NCI-H2107 (cell line): ENCODE results near the gene PCGF1.
"Not testable (repeated sequence)": the region's sequence is repeated elsewhere in the genome, so short reads cannot be mapped to it uniquely, and the experiment has no call there.

Experiments used
- DNase-seq: peaks from one replicate; lab custom pipeline; 2025; lab: John Stamatoyannopoulos, UW

PCGF1 gene

DNA sequence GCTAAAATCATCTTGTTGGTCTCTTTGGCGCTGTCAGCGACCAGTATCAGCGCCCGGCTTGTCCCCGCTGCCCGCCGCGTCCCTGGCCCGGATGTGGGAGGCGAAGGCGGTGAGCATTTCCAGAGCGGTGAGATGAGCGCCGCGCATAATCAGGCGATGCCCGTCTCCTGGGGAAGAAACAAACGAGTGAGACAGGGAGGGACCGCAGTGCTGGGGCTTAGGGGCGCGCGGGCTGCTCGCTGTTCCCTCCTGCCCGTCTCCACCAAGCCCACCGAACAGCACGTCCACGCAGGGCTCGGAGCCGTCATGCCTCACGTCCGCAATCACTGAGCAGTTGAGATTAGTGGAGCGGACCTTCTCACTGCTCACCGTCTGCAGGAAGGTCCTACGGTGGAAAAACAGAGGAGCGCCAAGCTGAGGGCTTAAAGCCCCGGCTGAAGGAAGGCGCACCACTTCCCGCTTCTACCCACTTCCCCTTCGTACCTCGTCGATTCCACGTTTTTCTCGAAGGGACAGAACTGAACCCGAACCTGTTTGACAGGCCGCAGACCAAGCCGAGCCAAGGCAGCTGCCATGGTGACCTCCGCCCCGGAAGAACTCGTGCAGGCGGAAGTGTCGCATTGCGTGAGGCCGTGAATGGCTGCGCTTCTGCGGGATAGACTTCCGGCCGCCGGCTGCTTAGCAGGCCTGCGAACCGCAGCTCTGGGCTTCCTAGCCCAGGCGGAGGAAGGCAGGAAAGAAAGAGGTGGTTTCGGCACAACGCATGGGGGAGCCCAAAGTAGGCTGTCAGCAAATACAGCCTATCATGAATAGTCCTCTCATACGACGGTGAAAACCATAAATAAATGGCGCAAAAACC, 35.2 kb downstream of the PCGF1 start, which contains the start of gene MRPL53:
Gene MRPL53 (minus strand): TSS at position 595 of the 859 bp plus-strand sequence. CDS start 20 bp downstream, at position 575.
- DNase-seq = peak; percentile 89

DNA sequence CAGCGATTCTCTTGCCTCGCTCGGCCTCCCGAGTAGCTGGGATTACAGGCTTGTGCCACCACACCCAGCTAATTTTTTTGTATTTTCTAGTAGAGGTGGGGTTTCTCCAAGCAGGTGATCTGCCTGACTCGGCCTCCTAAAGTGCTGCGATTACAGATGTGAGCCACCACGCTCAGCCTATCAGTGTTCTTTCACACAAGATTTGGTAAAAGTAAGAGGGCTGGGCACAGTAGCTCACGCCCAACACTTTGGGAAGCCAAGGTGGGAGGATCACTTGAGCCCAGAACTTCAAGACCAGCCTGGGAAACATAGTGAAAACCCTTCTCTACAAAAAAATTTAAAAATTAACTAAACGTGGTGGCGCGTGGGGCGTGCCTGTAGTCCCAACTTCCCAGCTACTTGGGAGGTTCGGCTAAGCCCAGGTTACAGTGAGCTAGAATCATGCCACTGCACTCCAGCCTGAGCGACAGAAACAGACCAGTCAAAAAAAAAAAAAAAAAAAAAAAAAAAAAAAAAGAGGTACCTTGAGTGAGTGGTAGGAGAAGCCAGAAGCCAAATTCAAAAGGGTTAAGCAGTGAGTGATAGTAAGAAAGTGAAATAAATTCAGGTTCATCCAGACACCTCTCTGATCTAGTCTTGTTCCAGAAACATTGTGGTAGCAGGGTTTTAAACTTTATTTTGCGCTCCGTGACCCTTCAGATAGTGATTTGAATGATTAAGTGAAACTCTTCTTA, 36.0 kb downstream of the PCGF1 start:
- no peak for DNase-seq

DNA sequence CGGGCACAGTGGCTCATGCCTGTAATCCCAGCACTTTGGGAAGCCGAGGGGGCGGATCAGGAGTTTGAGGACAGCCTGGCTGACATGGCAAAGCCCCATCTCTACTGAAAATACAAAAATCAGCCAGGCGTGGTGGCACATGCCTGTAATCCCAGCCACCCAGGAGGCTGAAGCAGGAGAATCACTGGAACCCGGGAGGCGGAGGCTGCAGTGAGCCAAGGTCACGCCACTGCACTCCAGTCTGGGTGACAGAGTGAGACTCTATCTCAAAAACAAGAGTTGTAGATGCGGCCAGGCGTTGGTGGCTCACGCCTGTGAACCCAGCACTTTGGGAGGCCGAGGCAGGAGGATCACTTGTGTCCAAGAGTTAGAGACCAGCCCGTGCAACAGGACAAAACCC, 36.8 kb downstream of the PCGF1 start:
- not testable (repeated sequence) for DNase-seq

DNA sequence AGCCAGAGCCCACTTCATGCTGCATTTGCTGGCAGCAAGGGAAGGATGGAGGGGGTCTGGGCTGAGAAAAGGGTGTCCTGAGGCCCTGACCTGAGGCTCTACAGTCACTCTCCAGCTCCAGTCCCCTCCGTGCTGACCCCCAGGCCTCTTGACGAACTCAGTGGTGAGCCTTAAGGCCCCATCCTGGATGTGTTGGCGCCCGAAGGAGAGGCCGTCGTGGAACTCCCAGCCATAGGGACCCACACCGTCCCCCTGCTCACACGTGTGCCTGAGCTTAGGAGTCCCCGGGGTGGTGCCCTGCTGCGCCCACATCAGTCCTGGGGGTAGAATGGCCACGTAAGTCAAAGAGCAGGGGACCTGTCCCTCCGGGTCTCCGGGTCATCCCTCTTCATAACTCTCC, 43.1 kb downstream of the PCGF1 start:
- DNase-seq = no peak

DNA sequence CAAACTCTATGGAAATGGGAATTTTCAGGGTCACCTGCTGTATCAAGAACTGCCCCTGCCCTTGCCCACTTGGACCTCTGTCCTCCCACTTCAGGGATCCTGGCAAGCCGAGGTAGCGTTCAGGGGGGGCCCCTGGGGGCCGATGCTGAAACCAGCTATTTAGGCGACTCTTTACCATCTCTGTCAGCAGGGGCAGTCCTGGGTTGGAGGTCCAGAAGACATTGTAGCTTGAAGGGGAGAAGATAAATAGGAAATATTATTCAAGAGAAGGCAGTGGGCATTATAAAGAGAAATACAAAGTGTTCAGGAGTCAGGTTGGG, 44.7 kb downstream of the PCGF1 start:
- no peak for DNase-seq

DNA sequence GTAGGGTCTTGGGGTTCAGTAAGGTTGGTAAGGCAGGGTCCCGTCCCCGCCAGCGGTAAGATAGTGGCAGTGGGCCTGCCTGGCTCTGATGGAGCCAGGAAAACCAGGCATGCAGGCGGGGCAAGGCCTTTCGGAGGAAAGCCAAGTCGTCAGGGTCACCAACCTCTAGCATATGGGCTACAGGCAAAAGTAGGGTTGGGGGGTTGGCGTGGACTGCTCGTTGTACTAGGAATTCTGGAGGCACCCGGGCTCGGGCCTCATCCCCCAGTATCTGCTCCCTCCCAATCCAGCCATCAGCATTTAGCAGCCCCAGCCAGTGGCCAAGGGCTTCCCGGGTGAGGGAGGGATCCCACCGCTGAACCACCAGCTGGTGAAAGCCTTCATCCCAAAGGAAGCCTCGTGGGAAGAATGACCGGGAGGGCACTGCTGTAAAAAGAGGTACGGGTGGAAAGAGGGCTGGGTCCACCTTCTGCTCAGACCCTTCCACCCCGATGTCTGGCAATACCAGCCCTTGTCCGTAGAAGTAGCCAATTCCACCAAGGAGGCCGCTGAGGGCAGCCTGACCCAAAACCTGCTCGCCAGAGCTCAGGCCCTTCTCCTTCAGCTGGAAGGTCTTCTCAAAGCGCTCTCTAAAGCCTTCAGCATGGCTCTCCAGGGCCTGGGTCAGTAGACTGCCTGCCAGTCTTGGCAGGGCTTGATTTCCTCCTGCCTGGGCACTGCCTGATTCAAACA, 45.3 kb downstream of the PCGF1 start:
- no peak for DNase-seq

DNA sequence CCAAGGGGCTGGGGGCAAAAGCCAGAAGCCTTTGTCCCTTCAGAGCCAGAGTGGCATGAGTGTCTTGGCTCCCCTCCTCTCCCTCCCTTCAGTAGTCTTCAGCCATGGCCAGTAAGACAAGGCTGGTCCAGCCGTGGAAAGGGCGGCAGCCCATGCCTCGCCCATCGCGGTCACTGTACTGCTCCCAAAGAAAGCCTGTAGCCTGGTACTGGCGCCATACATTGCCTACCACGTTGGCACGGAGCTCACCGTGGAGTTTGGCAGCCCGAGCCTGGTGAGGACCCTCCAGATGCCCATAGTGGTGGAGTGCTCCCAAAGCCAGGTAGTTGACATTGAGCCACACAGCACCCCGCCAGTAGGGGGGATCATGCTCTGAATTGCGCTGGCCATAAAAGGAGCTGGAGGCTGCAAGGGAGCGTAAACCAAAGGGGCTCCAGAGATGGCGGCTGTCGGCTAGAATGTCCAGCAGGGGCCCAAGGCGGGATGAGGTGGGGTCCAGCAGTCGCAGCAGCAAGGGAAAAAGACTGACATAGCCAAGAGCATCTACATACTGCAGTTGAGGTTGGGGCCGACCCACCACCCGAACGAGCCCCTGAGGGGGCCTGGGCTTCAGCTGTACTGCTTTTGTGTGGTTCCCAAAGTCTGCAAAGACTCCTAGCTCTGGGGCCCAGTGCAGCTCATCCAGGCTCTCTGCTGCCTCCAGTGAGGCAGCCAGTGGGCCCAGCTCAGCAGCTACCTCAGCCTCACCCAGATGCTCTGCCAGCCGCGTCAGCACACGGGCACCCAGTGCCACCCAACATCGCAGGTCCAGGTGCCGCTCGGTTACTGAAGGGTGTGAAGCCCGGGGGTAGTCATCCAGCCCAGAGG, 46.1 kb downstream of the PCGF1 start:
- no peak for DNase-seq

DNA sequence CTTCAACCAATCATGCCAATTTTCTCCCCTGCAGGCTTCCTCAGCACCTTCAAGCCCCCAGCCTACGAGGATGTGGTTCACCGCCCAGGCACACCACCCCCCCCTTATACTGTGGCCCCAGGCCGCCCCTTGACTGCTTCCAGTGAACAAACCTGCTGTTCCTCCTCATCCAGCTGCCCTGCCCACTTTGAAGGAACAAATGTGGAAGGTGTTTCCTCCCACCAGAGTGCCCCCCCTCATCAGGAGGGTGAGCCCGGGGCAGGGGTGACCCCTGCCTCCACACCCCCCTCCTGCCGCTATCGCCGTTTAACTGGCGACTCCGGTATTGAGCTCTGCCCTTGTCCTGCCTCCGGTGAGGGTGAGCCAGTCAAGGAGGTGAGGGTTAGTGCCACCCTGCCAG, 47.3 kb downstream of the PCGF1 start:
- not testable (repeated sequence) for DNase-seq

DNA sequence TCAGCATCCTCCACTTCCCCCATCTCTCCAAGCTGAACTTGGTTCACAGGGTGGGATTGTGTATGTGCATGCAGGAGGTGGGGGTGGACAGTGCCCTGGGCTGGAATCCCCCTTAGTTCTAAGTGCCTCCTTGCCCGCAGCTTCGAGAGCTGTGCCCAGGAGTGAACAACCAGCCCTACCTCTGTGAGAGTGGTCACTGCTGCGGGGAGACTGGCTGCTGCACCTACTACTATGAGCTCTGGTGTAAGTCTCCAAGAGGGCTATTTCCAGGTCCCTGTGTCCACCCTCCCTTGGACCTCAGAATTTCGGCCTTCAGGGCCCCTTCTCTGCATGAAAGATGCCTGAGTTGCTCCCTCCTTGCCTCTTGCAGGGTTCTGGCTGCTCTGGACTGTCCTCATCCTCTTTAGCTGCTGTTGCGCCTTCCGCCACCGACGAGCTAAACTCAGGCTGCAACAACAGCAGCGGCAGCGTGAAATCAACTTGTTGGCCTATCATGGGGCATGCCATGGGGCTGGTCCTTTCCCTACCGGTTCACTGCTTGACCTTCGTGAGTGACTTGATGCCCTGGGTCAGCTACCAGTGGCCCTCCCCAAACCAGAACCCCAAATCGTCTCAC, 47.9 kb downstream of the PCGF1 start:
- DNase-seq = not testable (repeated sequence)

DNA sequence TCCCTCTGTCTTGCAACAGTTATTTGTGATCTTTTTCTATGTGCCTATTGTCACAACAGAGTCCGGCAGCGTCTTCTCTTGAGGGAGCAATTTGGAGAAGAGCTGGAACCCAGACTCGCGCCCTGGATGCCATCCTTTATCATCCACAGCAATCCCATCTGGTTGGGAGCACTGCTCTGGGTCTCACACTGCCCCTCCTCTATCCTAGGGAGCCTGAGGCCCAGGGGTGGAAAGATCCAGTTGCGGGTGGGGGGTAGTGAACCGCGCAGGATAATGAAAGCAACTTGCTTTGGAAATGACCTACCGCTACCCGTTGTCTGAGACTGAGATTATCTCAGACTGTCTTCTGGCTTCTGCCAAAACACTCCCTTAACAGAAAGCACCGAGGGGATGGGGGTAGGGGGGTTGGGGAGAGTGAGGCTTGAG, 48.5 kb downstream of the PCGF1 start:
- no peak for DNase-seq

DNA sequence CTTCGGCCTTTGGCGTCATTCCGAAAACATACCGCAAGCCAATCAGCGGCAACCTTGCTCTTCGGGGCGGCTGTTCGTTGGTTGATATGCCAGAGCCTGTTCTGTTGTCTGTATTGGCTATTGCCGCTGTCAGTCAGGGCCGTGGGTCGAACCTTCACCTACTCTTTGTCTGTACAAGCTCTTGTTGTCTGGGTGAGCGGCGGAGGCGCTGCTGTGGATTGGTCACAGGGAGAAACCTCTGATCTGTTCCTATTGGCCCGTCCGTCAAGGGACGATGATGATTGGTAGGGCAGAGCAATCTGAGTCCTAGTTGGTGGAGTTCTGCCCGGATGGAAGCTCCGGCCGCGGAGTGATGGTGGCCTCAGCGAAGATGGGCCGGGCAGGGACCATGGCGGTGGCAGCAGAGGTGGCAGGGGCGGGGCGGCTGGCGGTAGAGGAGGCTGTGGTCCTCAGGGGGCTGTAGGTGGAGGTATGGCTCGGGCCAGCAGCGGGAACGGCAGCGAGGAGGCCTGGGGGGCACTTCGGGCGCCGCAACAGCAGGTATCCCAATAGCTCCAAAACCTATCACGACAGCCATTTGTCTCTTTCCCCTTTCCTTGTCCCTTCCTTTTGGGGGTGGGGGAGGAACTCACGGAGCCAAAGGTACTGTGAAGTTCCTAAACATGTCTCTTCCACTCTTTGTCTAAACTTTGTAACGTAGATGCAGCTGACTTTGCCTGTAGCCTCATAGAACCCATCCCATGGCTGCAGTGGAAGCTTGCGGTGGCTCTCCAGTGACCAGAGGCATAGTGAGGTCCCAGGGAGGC, 49.2 kb downstream of the PCGF1 start, which contains the start of gene WBP1:
Gene WBP1 (plus strand): TSS at position 307 of the 806 bp plus-strand sequence. CDS start 165 bp downstream, at position 472.
- DNase-seq = peak; percentile 95

DNA sequence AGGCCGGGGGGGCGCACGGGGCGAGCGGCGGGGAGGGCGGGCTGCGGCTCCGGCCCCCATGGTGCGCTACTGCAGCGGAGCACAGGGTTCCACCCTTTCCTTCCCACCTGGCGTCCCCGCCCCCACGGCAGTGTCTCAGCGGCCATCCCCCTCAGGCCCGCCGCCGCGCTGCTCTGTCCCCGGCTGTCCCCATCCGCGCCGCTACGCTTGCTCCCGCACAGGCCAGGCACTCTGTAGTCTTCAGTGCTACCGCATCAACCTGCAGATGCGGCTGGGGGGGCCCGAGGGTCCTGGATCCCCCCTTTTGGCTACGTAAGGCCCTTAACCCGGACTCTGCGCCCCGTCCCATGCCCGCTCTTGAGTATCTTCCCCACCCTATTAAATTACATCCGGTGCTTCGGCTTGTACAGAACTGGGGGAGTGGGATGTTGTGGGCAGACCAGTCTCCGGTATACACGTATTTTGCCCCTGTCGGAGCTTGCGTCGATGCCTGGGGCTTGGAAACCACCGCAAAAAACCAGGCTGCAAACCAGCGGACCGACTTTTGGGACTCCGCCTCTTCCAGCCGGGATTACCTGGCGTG, 49.9 kb downstream of the PCGF1 start:
- peak; percentile 69 for DNase-seq

DNA sequence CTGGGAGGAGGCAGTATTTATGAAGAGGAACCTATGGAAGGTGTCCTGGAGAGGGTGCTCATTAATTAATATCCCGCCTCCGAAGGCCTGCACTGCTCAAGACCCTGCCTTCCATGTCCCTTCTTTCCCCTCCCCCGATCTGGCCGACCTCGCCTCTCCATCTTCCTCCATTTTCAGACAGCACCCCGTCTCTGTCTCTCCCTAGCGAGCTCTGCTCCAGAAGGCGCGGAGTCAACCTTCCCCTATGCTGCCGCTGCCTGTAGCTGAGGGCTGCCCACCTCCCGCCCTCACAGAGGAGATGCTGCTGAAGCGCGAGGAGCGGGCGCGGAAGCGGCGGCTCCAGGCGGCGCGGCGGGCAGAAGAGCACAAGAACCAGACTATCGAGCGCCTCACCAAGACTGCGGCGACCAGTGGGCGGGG, 50.4 kb downstream of the PCGF1 start:
- no peak for DNase-seq
